Left lung (tissue), 10 donors: ENCODE measurements around the gene HOXA7. TPM values are rescaled to one million over a fixed set of nuclear protein-coding genes. Genes with fewer than 3 reads are reported as not detected.

Source experiments
- ATAC-seq: fragments of 200-7000 bp; cut with Tn5 transposase; one replicate; pipeline ENCODE4 v1.9.1; 2020; ENCODE audit warnings: moderate library complexity
- DNase-seq, 4 donors: peaks; one replicate each; pipeline ENCODE4 v3.0.0-alpha.2; 2013 to 2020
- H3K27ac ChIP-seq, 2 donors: fragments of 200-600 bp; sonication (generic) in 1 of 2; one replicate each; pipeline versions ENCODE4 v1.5.0 to v1.8.0; 2020 to 2021
- H3K27me3 ChIP-seq, 2 donors: fragments of 200-600 bp; sonication (generic) in 1 of 2; one replicate each; pipeline versions ENCODE4 v1.5.0 to v1.8.0; 2020 to 2021
- H3K36me3 ChIP-seq, 2 donors: fragments of 200-600 bp; sonication (generic) in 1 of 2; one replicate each; pipeline versions ENCODE4 v1.5.0 to v1.8.0; 2020 to 2021
- H3K4me1 ChIP-seq, 2 donors: fragments of 200-600 bp; one replicate each; pipeline ENCODE4 v1.8.0; 2021
- H3K4me3 ChIP-seq, 2 donors: fragments of 200-600 bp; sonication (generic) in 1 of 2; one replicate each; pipeline versions ENCODE4 v1.5.0 to v1.8.0; 2020 to 2021; ENCODE audit warnings: mild to moderate bottlenecking in 1 of 2
- H3K9me3 ChIP-seq, 2 donors: fragments of 200-600 bp; sonication (generic) in 1 of 2; one replicate each; pipeline versions ENCODE4 v1.5.0 to v1.8.0; 2020 to 2021
- intact Hi-C, 2 donors: fragments of 100-400 bp; cut with DNase I; formaldehyde crosslinking; loops; one replicate each; pipeline versions ENCODE4 v1.11.2 to v1.14.2; 2022
- polyA plus RNA-seq, 6 donors: library from polyadenylated mRNA; unstranded; fragments of 120-200 nt; gene quantifications; one replicate each; pipeline ENCODE4 v1.2.1, GENCODE V29; 2013; ENCODE audit not compliant: insufficient read length in 6 of 6
- total RNA-seq, 2 donors: library from RNA; stranded (reverse); fragmentation: NEBNext Ultra II Directional; extraction: Animal tissue kit (Norgen Biotek cat#: 25700); gene quantifications; one replicate each; pipeline ENCODE4 v1.2.1, GENCODE V29; 2021
- TF ChIP-seq, protein P1 (sequence below), 2 donors: fragments of 200-600 bp; sonication (generic) in 1 of 2; IDR thresholded peaks; one replicate each; pipeline versions ENCODE4 v1.5.0 to v1.8.0; 2021; ENCODE audit warnings: antibody characterized with exemption in 2 of 2
- donor health status: DM: no; HTN: yes; CAD: no.
- donor health status: DM: no; HTN: no; CAD: no.

The HOXA7 gene
- total and polyA plus RNA-seq, 8 donors, result 1.3 to 6.4 (median 4.9) TPM

DNA sequence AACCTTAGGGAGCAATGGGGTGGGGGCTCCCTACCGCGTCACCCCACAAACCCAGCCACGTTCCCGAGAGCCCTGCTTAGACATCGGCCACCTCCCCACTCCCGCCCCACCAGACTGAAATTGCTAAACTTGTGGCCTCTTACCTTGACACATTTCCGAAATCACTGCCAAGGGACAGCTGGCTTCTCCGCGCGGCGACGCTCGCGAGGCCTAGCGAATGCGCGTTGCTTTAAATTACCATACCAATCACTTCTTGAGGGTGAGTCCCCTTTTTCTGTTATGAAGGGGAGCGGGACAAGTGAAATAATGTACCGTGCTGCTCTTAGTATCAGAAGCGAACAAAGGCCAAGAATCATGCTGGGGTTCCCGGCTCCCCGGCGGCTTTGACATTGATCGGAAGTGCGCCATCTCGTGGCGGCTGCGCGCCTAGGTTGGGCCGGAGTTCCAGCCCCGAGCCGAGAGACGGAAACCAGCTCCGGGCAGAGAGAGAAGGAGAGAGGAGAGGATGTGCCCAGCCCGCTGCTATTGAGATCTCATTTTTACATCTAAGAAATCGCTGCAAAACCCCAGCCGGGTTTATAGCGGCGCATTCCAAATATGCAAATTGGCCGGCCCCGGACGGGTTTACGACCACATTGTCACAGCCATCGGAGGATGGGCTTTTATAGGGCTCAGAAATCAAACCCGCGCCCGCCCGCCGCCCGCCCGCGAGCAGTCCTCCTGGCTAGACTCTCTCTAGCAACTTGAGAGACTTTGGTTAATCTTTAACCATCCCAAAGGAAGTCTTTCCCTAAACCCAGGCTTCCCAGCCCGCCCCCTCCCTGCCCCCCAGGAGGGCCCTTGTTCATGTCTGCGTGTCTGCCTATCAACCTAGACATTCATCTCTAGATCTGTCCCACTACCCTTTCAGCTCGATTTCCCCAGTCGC lies 23.3 kb upstream of the HOXA7 start:
- no peak overlapping the region for H3K4me3 ChIP-seq
- no peaks in the 10 kb centered on the region for H3K36me3 ChIP-seq
- no peak overlapping the region for H3K27ac ChIP-seq
- peak; percentile 55 to 90 (median 76) for DNase-seq
- H3K27me3 ChIP-seq, result peaks cover 99 to 100% of the 10 kb centered on the region in 2 donors
- intact Hi-C loops, result no loop called here
- H3K9me3 ChIP-seq, result no peaks in the 10 kb centered on the region
- H3K4me1 ChIP-seq, result peaks cover 11 to 28% of the 10 kb centered on the region in 2 donors
- TF ChIP-seq, protein P1, sequence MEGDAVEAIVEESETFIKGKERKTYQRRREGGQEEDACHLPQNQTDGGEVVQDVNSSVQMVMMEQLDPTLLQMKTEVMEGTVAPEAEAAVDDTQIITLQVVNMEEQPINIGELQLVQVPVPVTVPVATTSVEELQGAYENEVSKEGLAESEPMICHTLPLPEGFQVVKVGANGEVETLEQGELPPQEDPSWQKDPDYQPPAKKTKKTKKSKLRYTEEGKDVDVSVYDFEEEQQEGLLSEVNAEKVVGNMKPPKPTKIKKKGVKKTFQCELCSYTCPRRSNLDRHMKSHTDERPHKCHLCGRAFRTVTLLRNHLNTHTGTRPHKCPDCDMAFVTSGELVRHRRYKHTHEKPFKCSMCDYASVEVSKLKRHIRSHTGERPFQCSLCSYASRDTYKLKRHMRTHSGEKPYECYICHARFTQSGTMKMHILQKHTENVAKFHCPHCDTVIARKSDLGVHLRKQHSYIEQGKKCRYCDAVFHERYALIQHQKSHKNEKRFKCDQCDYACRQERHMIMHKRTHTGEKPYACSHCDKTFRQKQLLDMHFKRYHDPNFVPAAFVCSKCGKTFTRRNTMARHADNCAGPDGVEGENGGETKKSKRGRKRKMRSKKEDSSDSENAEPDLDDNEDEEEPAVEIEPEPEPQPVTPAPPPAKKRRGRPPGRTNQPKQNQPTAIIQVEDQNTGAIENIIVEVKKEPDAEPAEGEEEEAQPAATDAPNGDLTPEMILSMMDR (IDR thresholded peaks at IDR 0.05), result peak; percentile 79 to 81
- ATAC-seq, result peak; percentile 77

DNA sequence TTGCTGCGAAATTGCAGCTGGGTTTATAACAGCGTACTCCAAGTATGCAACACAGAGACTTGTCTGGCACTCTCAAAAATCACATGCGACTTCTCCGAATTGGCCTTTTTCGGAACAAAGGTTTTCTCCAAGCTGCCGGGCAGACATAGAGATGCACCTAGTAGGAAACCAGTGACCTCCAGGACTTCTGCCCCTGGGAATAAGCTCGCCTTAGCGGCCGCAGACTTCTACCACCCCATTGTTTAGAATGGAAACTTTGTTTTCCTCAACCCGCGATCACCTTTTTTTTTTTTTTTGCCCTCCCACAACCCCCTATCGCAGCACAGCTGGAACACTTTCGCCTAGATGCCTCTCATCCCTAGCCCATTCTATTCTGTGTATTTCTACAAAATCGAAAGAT lies 22.6 kb upstream of the HOXA7 start:
- H3K27me3 ChIP-seq, result peaks cover 99 to 100% of the 10 kb centered on the region in 2 donors
- DNase-seq, result peak in 1 of 4 donors; percentile 17
- ATAC-seq, result no peak
- intact Hi-C loops, result no loop called here
- no peaks in the 10 kb centered on the region for H3K9me3 ChIP-seq
- TF ChIP-seq, protein P1 (IDR thresholded peaks at IDR 0.05), result no peak
- H3K4me1 ChIP-seq, result peaks cover 8 to 26% of the 10 kb centered on the region in 2 donors
- H3K4me3 ChIP-seq, result no peak overlapping the region
- H3K27ac ChIP-seq, result no peak overlapping the region
- no peaks in the 10 kb centered on the region for H3K36me3 ChIP-seq

DNA sequence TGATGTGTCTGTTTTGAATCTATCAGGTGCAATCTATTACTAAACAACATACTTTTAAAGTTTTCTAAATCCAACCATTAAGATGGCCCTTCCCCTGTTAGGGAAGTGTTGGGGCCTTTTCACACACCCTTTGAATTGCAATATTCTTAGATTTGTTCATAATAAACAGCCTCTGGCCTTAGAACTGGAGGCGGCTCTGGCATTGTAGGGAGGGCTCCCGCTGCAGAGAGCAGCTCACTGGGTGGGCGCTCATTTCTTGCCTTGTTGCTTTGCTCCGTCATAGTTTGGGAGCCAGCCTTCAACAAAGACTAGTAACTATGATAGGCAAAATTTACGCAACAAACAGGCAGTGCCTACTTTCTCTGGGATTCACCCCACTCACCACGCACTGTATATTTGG lies 21.9 kb upstream of the HOXA7 start:
- Histone ChIP-seq H3K9me3 (no peaks in the 10 kb centered on the region), H3K27me3 (peaks cover 99 to 100% of the 10 kb centered on the region in 2 donors), H3K4me1 (peaks cover 8 to 28% of the 10 kb centered on the region in 2 donors), H3K27ac (no peak overlapping the region), H3K36me3 (no peaks in the 10 kb centered on the region), H3K4me3 (no peak overlapping the region)
- DNase-seq (no peak), ATAC-seq (no peak)
- intact Hi-C loops, result no loop called here
- TF ChIP-seq, protein P1 (IDR thresholded peaks at IDR 0.05), result no peak

DNA sequence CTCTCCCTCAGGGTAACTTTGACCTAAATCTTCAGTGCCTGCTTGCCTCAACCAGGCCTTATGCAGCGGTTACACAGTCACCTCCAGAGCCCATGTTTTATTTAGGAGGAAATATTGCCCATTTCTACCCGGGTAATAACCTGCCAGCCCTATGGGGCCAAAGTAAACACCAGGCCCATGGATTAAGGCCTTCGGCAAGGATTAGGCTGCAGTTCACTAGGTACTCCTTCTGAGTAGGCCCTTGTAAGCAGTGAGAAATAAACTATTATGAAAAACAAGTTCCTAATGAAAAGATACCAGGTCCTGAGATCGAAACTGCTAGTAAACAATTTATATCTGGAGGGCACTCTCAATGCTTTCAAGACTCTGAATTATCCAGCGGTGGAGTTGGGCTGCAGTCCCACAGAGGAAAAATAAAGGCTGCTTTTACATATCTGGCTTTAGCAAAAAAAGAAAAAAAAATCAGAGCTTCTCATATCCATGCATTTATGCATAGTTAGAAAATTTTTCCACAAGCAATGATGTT lies 21.4 kb upstream of the HOXA7 start:
- no peak overlapping the region for H3K27ac ChIP-seq
- H3K27me3 ChIP-seq, result peaks cover 99 to 100% of the 10 kb centered on the region in 2 donors
- no peaks in the 10 kb centered on the region for H3K36me3 ChIP-seq
- no peaks in the 10 kb centered on the region for H3K9me3 ChIP-seq
- H3K4me3 ChIP-seq, result no peak overlapping the region
- no peak for ATAC-seq
- no peak for DNase-seq
- H3K4me1 ChIP-seq, result peaks cover 8 to 29% of the 10 kb centered on the region in 2 donors
- intact Hi-C loops, result no loop called here
- TF ChIP-seq, protein P1 (IDR thresholded peaks at IDR 0.05), result no peak
